Sigmoid colon (tissue), 7 donors: ENCODE measurements around the gene SMIM28. TPM values are rescaled to one million over a fixed set of nuclear protein-coding genes. Genes with fewer than 3 reads are reported as not detected.

Experiments
- DNase-seq: peaks from one replicate; pipeline ENCODE4 v3.0.0-alpha.2; 2019
- H3K27ac ChIP-seq, 4 donors: fragments of 200-600 bp; sonication (generic); one replicate each; pipeline ENCODE4 v1.5.1; 2016 to 2019; ENCODE audit warnings: mild to moderate bottlenecking in 1 of 4
- H3K27me3 ChIP-seq, 3 donors: fragments of 200-600 bp; sonication (generic); one replicate each; pipeline ENCODE4 v1.5.1; 2019; ENCODE audit warnings: mild to moderate bottlenecking in 1 of 3
- H3K36me3 ChIP-seq, 4 donors: fragments of 200-600 bp; sonication (generic); one replicate each; pipeline ENCODE4 v1.5.1; 2016 to 2019
- H3K4me1 ChIP-seq, 4 donors: fragments of 200-600 bp; sonication (generic); one replicate each; pipeline ENCODE4 v1.5.1; 2017 to 2019
- H3K4me3 ChIP-seq, 4 donors: fragments of 200-600 bp; sonication (generic); one replicate each; pipeline ENCODE4 v1.5.1; 2017 to 2019; ENCODE audit warnings: mild to moderate bottlenecking in 2 of 4, moderate library complexity in 1 of 4
- H3K9me3 ChIP-seq, 4 donors: fragments of 200-600 bp in 3 of 4; sonication (generic) in 3 of 4; one replicate each; pipeline versions ENCODE4 v1.5.1 to v1.6.1; 2013 to 2019
- EP300 ChIP-seq, 4 donors: sonication (generic); formaldehyde crosslinking; IDR thresholded peaks; one replicate each; pipeline ENCODE4 v1.6.1; 2017; ENCODE audit warnings: antibody characterized with exemption in 4 of 4
- POLR2A ChIP-seq, 2 donors: fragments of 450-650 bp; IDR thresholded peaks; one replicate each; pipeline ENCODE4 v1.6.1; 2016; ENCODE audit warnings: antibody characterized with exemption in 2 of 2, mild to moderate bottlenecking in 2 of 2, moderate library complexity in 2 of 2
- POLR2AphosphoS5 ChIP-seq, 4 donors: sonication (generic); formaldehyde crosslinking; IDR thresholded peaks; one replicate each; pipeline ENCODE4 v1.6.1; 2017; ENCODE audit warnings: antibody characterized with exemption in 4 of 4
- WGBS, 2 donors: extraction: QIAGEN DNeasy Blood & Tissue Kit; methylation state at CpG; one replicate each; pipeline ENCODE4 v1.1.7; 2013; 5-methylcytosine and 5-hydroxymethylcytosine counted together
- intact Hi-C: fragments of 100-400 bp; cut with DNase I; formaldehyde crosslinking; loops from one replicate; pipeline ENCODE4 v1.15.1; 2023
- polyA plus RNA-seq, 3 donors: library from polyadenylated mRNA; stranded (reverse); fragments of 200-250 nt; gene quantifications; one replicate each; pipeline ENCODE4 v1.2.3, GENCODE V29; 2013
- total RNA-seq, 4 donors: library from RNA; depleted of rRNA; stranded (reverse); fragments of >200 nt; gene quantifications; one replicate each; pipeline ENCODE4 v1.1.0, GENCODE V29; 2016
- TF ChIP-seq, protein P1 (sequence below), 4 experiments: fragments of 450-650 bp in 3 of 4; fragments of 200-600 bp in 1 of 4; IDR thresholded peaks; one replicate each; pipeline ENCODE4 v1.5.1; 2016 to 2019; ENCODE audit warnings: antibody characterized with exemption in 4 of 4, mild to moderate bottlenecking in 3 of 4, moderate library complexity in 2 of 4
- donor health status: healthy with polysubstance abuse.
- donor health status: Bipolar disorder and iron deficiency.
- donor health status: healthy.

The SMIM28 gene
- total and polyA plus RNA-seq, 7 donors, result 0.66 to 5.3 (median 4.6) TPM; not detected in 2

DNA sequence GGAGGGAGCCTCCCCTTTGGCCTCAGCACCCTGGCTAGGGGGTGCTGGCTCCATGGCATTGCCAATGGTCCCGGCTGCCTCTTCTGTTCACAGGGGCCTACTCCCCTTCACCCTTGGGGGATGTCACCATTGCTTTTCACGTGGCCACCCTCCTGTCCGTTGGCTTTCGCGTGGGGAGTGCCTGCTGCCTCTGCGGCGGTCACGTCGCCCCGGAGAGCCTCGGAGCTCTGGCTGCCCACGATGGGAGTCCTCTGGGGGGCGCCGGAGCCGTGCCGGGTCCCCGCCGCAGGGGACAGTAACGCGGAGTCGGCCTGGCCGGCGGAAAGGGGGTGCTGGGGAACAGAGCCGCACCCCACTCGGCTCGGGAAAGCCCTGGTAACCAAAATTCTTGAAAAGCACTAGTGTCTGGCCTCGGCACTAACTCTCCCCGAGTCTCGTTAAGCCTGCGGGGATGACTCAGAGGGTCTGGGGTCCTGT, 25.7 kb downstream of the SMIM28 start:
- Histone ChIP-seq H3K36me3 (peaks cover 0 to 28% (median 13%) of the 10 kb centered on the region in 4 donors), H3K4me1 (peaks cover 0 to 15% (median 11%) of the 10 kb centered on the region in 4 donors), H3K9me3 (no peaks in the 10 kb centered on the region), H3K27me3 (no peaks in the 10 kb centered on the region), H3K27ac (peak overlapping the region; percentile 90 to 94 (median 92)), H3K4me3 (peak overlapping the region; percentile 66 to 95 (median 76))
- DNase-seq, result peak; percentile 71
- WGBS, 2 donors, result 1% methylated on average over 30 of the region's 30 CpGs
- intact Hi-C loops, result loop anchor here (5.0 to 10.0 kb wide), 4 partner anchors 369 to 581 kb away; partner anchors contain the start of genes CCDC28A, REPS1 and TNFAIP3
- TF ChIP-seq EP300 (IDR thresholded peaks at IDR 0.05), result no peak
- TF ChIP-seq POLR2AphosphoS5 (IDR thresholded peaks at IDR 0.05), result no peak
- TF ChIP-seq, protein P1, sequence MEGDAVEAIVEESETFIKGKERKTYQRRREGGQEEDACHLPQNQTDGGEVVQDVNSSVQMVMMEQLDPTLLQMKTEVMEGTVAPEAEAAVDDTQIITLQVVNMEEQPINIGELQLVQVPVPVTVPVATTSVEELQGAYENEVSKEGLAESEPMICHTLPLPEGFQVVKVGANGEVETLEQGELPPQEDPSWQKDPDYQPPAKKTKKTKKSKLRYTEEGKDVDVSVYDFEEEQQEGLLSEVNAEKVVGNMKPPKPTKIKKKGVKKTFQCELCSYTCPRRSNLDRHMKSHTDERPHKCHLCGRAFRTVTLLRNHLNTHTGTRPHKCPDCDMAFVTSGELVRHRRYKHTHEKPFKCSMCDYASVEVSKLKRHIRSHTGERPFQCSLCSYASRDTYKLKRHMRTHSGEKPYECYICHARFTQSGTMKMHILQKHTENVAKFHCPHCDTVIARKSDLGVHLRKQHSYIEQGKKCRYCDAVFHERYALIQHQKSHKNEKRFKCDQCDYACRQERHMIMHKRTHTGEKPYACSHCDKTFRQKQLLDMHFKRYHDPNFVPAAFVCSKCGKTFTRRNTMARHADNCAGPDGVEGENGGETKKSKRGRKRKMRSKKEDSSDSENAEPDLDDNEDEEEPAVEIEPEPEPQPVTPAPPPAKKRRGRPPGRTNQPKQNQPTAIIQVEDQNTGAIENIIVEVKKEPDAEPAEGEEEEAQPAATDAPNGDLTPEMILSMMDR (IDR thresholded peaks at IDR 0.05), result peak in 1 of 4 experiments; percentile 12

GRCh38 chr6:138403801-138404665, 26.3 kb downstream of the SMIM28 start, which contains the start of gene HEBP2:
HEBP2 (plus strand) TSS chr6:138404223; CDS start chr6:138404496, 273 bp downstream.
- Histone ChIP-seq H3K36me3 (peaks cover 0 to 34% (median 17%) of the 10 kb centered on the region in 4 donors), H3K27ac (peak within 1 kb of the TSS; percentile 90 to 94 (median 92)), H3K27me3 (no peaks in the 10 kb centered on the region), H3K9me3 (no peaks in the 10 kb centered on the region), H3K4me3 (peak within 1 kb of the TSS; percentile 66 to 95 (median 76)), H3K4me1 (peaks cover 0 to 15% (median 11%) of the 10 kb centered on the region in 4 donors)
- intact Hi-C loops, result loop anchor here (2.0 to 10.0 kb wide), 5 partner anchors 287 to 581 kb away; partner anchors contain the start of genes CCDC28A, REPS1 and TNFAIP3
- 0 to 1% methylated on average over 92 of the region's 92 CpGs for WGBS, 2 donors
- peak; percentile 96 for DNase-seq
- no peak for TF ChIP-seq EP300 (IDR thresholded peaks at IDR 0.05)
- TF ChIP-seq POLR2AphosphoS5 (IDR thresholded peaks at IDR 0.05), result peak; percentile 67 to 89 (median 73)
- TF ChIP-seq POLR2A (IDR thresholded peaks at IDR 0.05), result peak; percentile 35 to 63
- TF ChIP-seq, protein P1 (IDR thresholded peaks at IDR 0.05), result peak in 1 of 4 experiments; percentile 44

- Histone ChIP-seq H3K4me1 (peaks cover 0 to 15% (median 11%) of the 10 kb centered on the region in 4 donors), H3K27me3 (no peaks in the 10 kb centered on the region), H3K9me3 (no peaks in the 10 kb centered on the region), H3K4me3 (peak overlapping the region; percentile 66 to 95 (median 76)), H3K36me3 (peaks cover 0 to 42% (median 21%) of the 10 kb centered on the region in 4 donors), H3K27ac (peak overlapping the region; percentile 90 to 94 (median 92))
- intact Hi-C loops, result loop anchor here (2.0 to 10.0 kb wide), 5 partner anchors 288 to 580 kb away; partner anchors contain the start of genes CCDC28A, REPS1 and TNFAIP3
- 2 to 8% methylated on average over 35 of the region's 35 CpGs for WGBS, 2 donors
- TF ChIP-seq EP300 (IDR thresholded peaks at IDR 0.05) (no peak), POLR2AphosphoS5 (IDR thresholded peaks at IDR 0.05) (no peak), POLR2A (IDR thresholded peaks at IDR 0.05) (no peak)
- peak; percentile 74 for DNase-seq
Observed at GRCh38 chr6:138404666-138405337, 27.1 kb downstream of the SMIM28 start.

DNA sequence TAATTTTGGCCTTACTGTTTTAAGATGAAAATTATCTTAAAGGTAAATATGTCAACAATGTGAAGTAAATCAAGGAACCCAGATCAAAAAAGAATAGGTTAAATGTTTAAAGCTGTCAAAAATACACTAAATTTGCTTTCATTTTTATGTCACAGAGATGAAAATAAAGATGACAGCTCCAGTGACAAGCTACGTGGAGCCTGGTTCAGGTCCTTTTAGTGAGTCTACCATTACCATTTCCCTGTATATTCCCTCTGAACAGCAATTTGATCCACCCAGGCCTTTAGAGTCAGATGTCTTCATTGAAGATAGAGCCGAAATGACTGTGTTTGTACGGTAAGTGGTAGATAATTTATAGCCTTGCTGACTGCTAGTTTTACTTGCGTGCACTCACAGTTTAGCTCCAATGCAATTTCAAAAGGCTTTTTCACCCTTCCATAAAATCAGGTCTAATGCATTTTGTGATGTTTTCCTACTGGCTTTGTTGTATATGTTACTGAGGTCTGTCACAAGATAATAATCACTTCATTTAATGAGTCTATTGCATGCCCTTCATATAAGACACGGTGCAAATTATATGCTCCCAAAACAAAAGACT, 28.2 kb downstream of the SMIM28 start:
- Histone ChIP-seq H3K9me3 (no peaks in the 10 kb centered on the region), H3K27ac (peak overlapping the region in 2 of 4 donors; percentile 92 to 94), H3K4me3 (no peak overlapping the region), H3K4me1 (peaks cover 0 to 19% (median 13%) of the 10 kb centered on the region in 4 donors), H3K27me3 (no peaks in the 10 kb centered on the region), H3K36me3 (peaks cover 0 to 53% (median 28%) of the 10 kb centered on the region in 4 donors)
- intact Hi-C loops, result loop anchor here (2.0 to 10.0 kb wide), 4 partner anchors 289 to 579 kb away; partner anchors contain the start of genes REPS1 and TNFAIP3
- DNase-seq, result no peak
- TF ChIP-seq POLR2A (IDR thresholded peaks at IDR 0.05) (no peak), EP300 (IDR thresholded peaks at IDR 0.05) (no peak), POLR2AphosphoS5 (IDR thresholded peaks at IDR 0.05) (no peak)
- TF ChIP-seq, protein P1 (IDR thresholded peaks at IDR 0.05), result no peak
- whole genome bisulfite sequencing, 2 donors, result 26 to 67% methylated on average over 5 of the region's 5 CpGs
